ENCODE results near the gene MFSD6. TPM values are rescaled to one million over a fixed set of nuclear protein-coding genes. Genes with fewer than 3 reads are reported as not detected.

MFSD6 gene
- polyA plus RNA-seq, 1 donor from 2014 or later = 11.8 TPM

- TF ChIP-seq, protein P1, sequence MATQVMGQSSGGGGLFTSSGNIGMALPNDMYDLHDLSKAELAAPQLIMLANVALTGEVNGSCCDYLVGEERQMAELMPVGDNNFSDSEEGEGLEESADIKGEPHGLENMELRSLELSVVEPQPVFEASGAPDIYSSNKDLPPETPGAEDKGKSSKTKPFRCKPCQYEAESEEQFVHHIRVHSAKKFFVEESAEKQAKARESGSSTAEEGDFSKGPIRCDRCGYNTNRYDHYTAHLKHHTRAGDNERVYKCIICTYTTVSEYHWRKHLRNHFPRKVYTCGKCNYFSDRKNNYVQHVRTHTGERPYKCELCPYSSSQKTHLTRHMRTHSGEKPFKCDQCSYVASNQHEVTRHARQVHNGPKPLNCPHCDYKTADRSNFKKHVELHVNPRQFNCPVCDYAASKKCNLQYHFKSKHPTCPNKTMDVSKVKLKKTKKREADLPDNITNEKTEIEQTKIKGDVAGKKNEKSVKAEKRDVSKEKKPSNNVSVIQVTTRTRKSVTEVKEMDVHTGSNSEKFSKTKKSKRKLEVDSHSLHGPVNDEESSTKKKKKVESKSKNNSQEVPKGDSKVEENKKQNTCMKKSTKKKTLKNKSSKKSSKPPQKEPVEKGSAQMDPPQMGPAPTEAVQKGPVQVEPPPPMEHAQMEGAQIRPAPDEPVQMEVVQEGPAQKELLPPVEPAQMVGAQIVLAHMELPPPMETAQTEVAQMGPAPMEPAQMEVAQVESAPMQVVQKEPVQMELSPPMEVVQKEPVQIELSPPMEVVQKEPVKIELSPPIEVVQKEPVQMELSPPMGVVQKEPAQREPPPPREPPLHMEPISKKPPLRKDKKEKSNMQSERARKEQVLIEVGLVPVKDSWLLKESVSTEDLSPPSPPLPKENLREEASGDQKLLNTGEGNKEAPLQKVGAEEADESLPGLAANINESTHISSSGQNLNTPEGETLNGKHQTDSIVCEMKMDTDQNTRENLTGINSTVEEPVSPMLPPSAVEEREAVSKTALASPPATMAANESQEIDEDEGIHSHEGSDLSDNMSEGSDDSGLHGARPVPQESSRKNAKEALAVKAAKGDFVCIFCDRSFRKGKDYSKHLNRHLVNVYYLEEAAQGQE (IDR thresholded peaks at IDR 0.05; ENCODE audit: borderline replicate concordance) = no peak
- TF ChIP-seq POLR2AphosphoS5 (IDR thresholded peaks at IDR 0.05) = no peak
- no peak for TF ChIP-seq EZH2 (IDR thresholded peaks at IDR 0.05; ENCODE audit: borderline replicate concordance, insufficient read depth, low read length, poor library complexity, severe bottlenecking)
- no peak for TF ChIP-seq CTCF (IDR thresholded peaks at IDR 0.05; ENCODE audit: poor library complexity, severe bottlenecking)
- no peak for TF ChIP-seq MXI1 (conservative IDR thresholded peaks at IDR 0.05; ENCODE audit: poor library complexity, severe bottlenecking)
- TF ChIP-seq EP300 (conservative IDR thresholded peaks at IDR 0.05; ENCODE audit: poor library complexity, severe bottlenecking) = no peak
- no peak for TF ChIP-seq RAD21 (conservative IDR thresholded peaks at IDR 0.05)
- Histone ChIP-seq H3K4me2 (ENCODE audit: low read length) (no peak overlapping the region), H3K4me3 (ENCODE audit: low read length) (no peak overlapping the region), H4K20me1 (ENCODE audit: insufficient read depth) (no peaks in the 10 kb centered on the region), H3F3A (ENCODE audit: insufficient read depth, low read length, poor library complexity, severe bottlenecking) (no peaks in the 10 kb centered on the region), H3K36me3 (ENCODE audit: insufficient read depth, low read length) (no peaks in the 10 kb centered on the region), H3K9me3 (ENCODE audit: low read length) (no peaks in the 10 kb centered on the region), H3K9me2 (ENCODE audit: insufficient read depth, low read length) (no peaks in the 10 kb centered on the region), H3K79me2 (replicated peaks; ENCODE audit: insufficient read depth, low read length) (peaks cover 10% of the 10 kb centered on the region), H3K27ac (ENCODE audit: low read length) (no peak overlapping the region), H3K27me3 (ENCODE audit: insufficient read depth, low read depth, low read length) (peaks cover 7% of the 10 kb centered on the region), H2AFZ (ENCODE audit: low read depth, low read length) (no peak overlapping the region), H3K9ac (ENCODE audit: low read length) (no peak overlapping the region)
Measured at GRCh38 chr2:190406805-190407204, 1.4 kb upstream of the MFSD6 start.

- H3K4me3 ChIP-seq (ENCODE audit: low read length) = peak overlapping the region; percentile 87
- peaks cover 7% of the 10 kb centered on the region for H3K27me3 ChIP-seq (ENCODE audit: insufficient read depth, low read depth, low read length)
- H3F3A ChIP-seq (ENCODE audit: insufficient read depth, low read length, poor library complexity, severe bottlenecking) = no peaks in the 10 kb centered on the region
- H3K9me3 ChIP-seq (ENCODE audit: low read length) = no peaks in the 10 kb centered on the region
- H3K9ac ChIP-seq (ENCODE audit: low read length) = peak overlapping the region; percentile 89
- H3K36me3 ChIP-seq (ENCODE audit: insufficient read depth, low read length) = no peaks in the 10 kb centered on the region
- H2AFZ ChIP-seq (ENCODE audit: low read depth, low read length) = peak overlapping the region; percentile 60
- H3K9me2 ChIP-seq (ENCODE audit: insufficient read depth, low read length) = no peaks in the 10 kb centered on the region
- peak overlapping the region; percentile 94 for H3K4me2 ChIP-seq (ENCODE audit: low read length)
- H3K79me2 ChIP-seq (replicated peaks; ENCODE audit: insufficient read depth, low read length) = peaks cover 10% of the 10 kb centered on the region
- no peaks in the 10 kb centered on the region for H4K20me1 ChIP-seq (ENCODE audit: insufficient read depth)
- TF ChIP-seq POLR2AphosphoS5 (IDR thresholded peaks at IDR 0.05) (no peak), SMC3 (conservative IDR thresholded peaks at IDR 0.05; ENCODE audit: poor library complexity) (no peak), EZH2 (IDR thresholded peaks at IDR 0.05; ENCODE audit: borderline replicate concordance, insufficient read depth, low read length, poor library complexity, severe bottlenecking) (no peak), EP300 (conservative IDR thresholded peaks at IDR 0.05; ENCODE audit: poor library complexity, severe bottlenecking) (no peak), CTCF (IDR thresholded peaks at IDR 0.05; ENCODE audit: poor library complexity, severe bottlenecking) (no peak), TAF1 (IDR thresholded peaks at IDR 0.05; ENCODE audit: low read depth) (no peak), RAD21 (conservative IDR thresholded peaks at IDR 0.05) (no peak), MXI1 (conservative IDR thresholded peaks at IDR 0.05; ENCODE audit: poor library complexity, severe bottlenecking) (no peak)
- TF ChIP-seq, protein P1 (IDR thresholded peaks at IDR 0.05; ENCODE audit: borderline replicate concordance) = no peak
- H3K27ac ChIP-seq (ENCODE audit: low read length) = peak overlapping the region; percentile 56
Measured at GRCh38 chr2:190407246-190407661, 901 bp upstream of the MFSD6 start.

Data from neural cell (in vitro differentiated cells).